Suppressor macrophage treated with lipopolysaccharide for 1 hour (primary cell): Measurements from ENCODE around the gene DIPK2A.
A peak's percentile ranks its signal among the peaks of the same experiment; 100 is the strongest.

Experiments used
- DNase-seq, 3 donors: peaks; one replicate each; pipeline ENCODE4 v3.0.0-alpha.2; 2020 to 2022

The DIPK2A gene

GRCh38 chr3:143974271-143975238 lies 2.9 kb downstream of the DIPK2A start:
- DNase-seq = peak in 2 of 3 donors; percentile 38 to 54

- peak; percentile 64 to 78 (median 77) for DNase-seq
Observed at GRCh38 chr3:143975554-143976152, 4.0 kb downstream of the DIPK2A start.

GRCh38 chr3:143977341-143978262 lies 6.0 kb downstream of the DIPK2A start:
- peak; percentile 58 to 87 (median 83) for DNase-seq

- DNase-seq = no peak
Observed at GRCh38 chr3:143978263-143978631, 6.6 kb downstream of the DIPK2A start.

GRCh38 chr3:143979041-143979440 lies 7.4 kb downstream of the DIPK2A start:
- no peak for DNase-seq

GRCh38 chr3:143979813-143980212 lies 8.2 kb downstream of the DIPK2A start:
- no peak for DNase-seq

GRCh38 chr3:143988306-143988705 lies 16.7 kb downstream of the DIPK2A start:
- DNase-seq = no peak

GRCh38 chr3:143989461-143989860 lies 17.8 kb downstream of the DIPK2A start:
- DNase-seq = no peak

- peak in 1 of 3 donors; percentile 23 for DNase-seq
Observed at GRCh38 chr3:143991713-143992112, 20.1 kb downstream of the DIPK2A start.

GRCh38 chr3:143998266-143998665 lies 26.6 kb downstream of the DIPK2A start:
- peak; percentile 89 to 99 (median 98) for DNase-seq

GRCh38 chr3:144003051-144003450 lies 31.4 kb downstream of the DIPK2A start:
- no peak for DNase-seq

- DNase-seq = no peak
Observed at GRCh38 chr3:144010371-144010770, 38.7 kb downstream of the DIPK2A start.

- DNase-seq = peak in 1 of 3 donors; percentile 14
Observed at GRCh38 chr3:144011251-144011799, 39.7 kb downstream of the DIPK2A start.

GRCh38 chr3:144015133-144015532 lies 43.5 kb downstream of the DIPK2A start:
- no peak for DNase-seq

GRCh38 chr3:144018776-144019175 lies 47.2 kb downstream of the DIPK2A start:
- DNase-seq = no peak
